HEK293 (cell line): Measurements from ENCODE around the gene TCEA2.

Experiments used
- CTCF ChIA-PET: fragments of 350-600 bp; formaldehyde crosslinking; extraction: SDS; loops from one replicate; lab custom pipeline; 2021; ENCODE audit warnings: antibody characterized with exemption; lab: Yijun Ruan, JAX
- POLR2A ChIA-PET: fragments of 300-600 bp; formaldehyde crosslinking; extraction: SDS; loops from one replicate; lab custom pipeline; 2020; ENCODE audit warnings: antibody characterized with exemption, inconsistent platforms; lab: Yijun Ruan, JAX
- H3K27ac ChIP-seq: fragments of 200-500 bp; sonication (Bioruptor generic); 2 replicates; pipeline ENCODE4 v1.5.1; 2014; ENCODE audit warnings: low read depth, low read length, control low read depth, inconsistent platforms; ENCODE audit errors: extremely low read depth
- H3K36me3 ChIP-seq, 2 experiments: fragments of 200-500 bp in 1 of 2; sonication (Bioruptor generic) in 1 of 2; 1 replicate in 1 of 2; 2 replicates in 1 of 2; pipeline ENCODE4 v1.5.1; 2014 to 2017; ENCODE audit warnings: inconsistent platforms in 2 of 2, low read length in 2 of 2; ENCODE audit not compliant: control insufficient read depth in 2 of 2, insufficient read depth in 1 of 2
- H3K4me1 ChIP-seq: fragments of 200-500 bp; sonication (Bioruptor generic); 2 replicates; pipeline ENCODE4 v1.5.1; 2014; ENCODE audit warnings: mild to moderate bottlenecking, low read length, inconsistent platforms; ENCODE audit not compliant: control insufficient read depth, insufficient read depth
- H3K4me3 ChIP-seq: 2 replicates; pipeline ENCODE4 v1.5.1; 2011; ENCODE audit warnings: low read depth, mild to moderate bottlenecking, control low read depth, low read length, moderate library complexity
- H3K9me3 ChIP-seq: fragments of 200-500 bp; sonication (Bioruptor generic); 2 replicates; pipeline ENCODE4 v1.5.1; 2014; ENCODE audit warnings: low read depth, low read length, inconsistent platforms; ENCODE audit not compliant: control insufficient read depth, insufficient read depth
- GLI4 ChIP-seq: fragments of 450-650 bp; formaldehyde crosslinking; IDR thresholded peaks from 2 replicates; pipeline ENCODE4 v1.5.1; 2016; ENCODE audit warnings: missing biosample characterization, missing genetic modification characterization
- REST ChIP-seq: fragments of 450-650 bp; formaldehyde crosslinking; IDR thresholded peaks from 2 replicates; pipeline ENCODE4 v1.5.1; 2016; ENCODE audit warnings: missing biosample characterization, missing genetic modification characterization
- ZBTB1 ChIP-seq: fragments of 450-650 bp; formaldehyde crosslinking; IDR thresholded peaks from 2 replicates; pipeline ENCODE4 v1.5.1; 2016; ENCODE audit warnings: missing biosample characterization, missing genetic modification characterization
- ZBTB48 ChIP-seq: fragments of 450-650 bp; formaldehyde crosslinking; IDR thresholded peaks from 2 replicates; pipeline ENCODE4 v1.5.1; 2016; ENCODE audit warnings: missing biosample characterization, missing genetic modification characterization
- ZEB2 ChIP-seq: fragments of 450-650 bp; formaldehyde crosslinking; IDR thresholded peaks from 2 replicates; pipeline ENCODE4 v1.5.1; 2016; ENCODE audit warnings: missing biosample characterization, missing genetic modification characterization
- ZNF112 ChIP-seq: fragments of 450-650 bp; formaldehyde crosslinking; IDR thresholded peaks from 2 replicates; pipeline ENCODE4 v1.5.0; 2017; ENCODE audit warnings: missing biosample characterization, missing genetic modification characterization
- ZNF121 ChIP-seq: fragments of 450-650 bp; formaldehyde crosslinking; IDR thresholded peaks from 2 replicates; pipeline ENCODE4 v1.5.1; 2016; ENCODE audit warnings: missing biosample characterization, missing genetic modification characterization
- ZNF16 ChIP-seq: fragments of 450-650 bp; formaldehyde crosslinking; IDR thresholded peaks from 2 replicates; pipeline ENCODE4 v1.5.1; 2016; ENCODE audit warnings: low read depth, missing biosample characterization, missing genetic modification characterization
- ZNF174 ChIP-seq: fragments of 450-650 bp; formaldehyde crosslinking; IDR thresholded peaks from 2 replicates; pipeline ENCODE4 v1.5.0; 2017; ENCODE audit warnings: missing biosample characterization, mild to moderate bottlenecking, missing genetic modification characterization
- ZNF18 ChIP-seq: fragments of 450-650 bp; formaldehyde crosslinking; IDR thresholded peaks from 2 replicates; pipeline ENCODE4 v1.5.1; 2016; ENCODE audit warnings: missing biosample characterization, missing genetic modification characterization
- ZNF211 ChIP-seq: fragments of 450-650 bp; formaldehyde crosslinking; IDR thresholded peaks from 2 replicates; pipeline ENCODE4 v1.5.1; 2016; ENCODE audit warnings: low read depth, missing biosample characterization, missing genetic modification characterization
- ZNF274 ChIP-seq, 2 experiments: fragments of 200-500 bp in 1 of 2; fragments of 450-650 bp in 1 of 2; sonication (Bioruptor generic) in 1 of 2; formaldehyde crosslinking in 1 of 2; IDR thresholded peaks; 2 replicates each; pipeline versions ENCODE4 v1.5.1 to v1.6.1; 2014 to 2016; ENCODE audit warnings: borderline replicate concordance in 1 of 2, inconsistent platforms in 1 of 2, low read length in 1 of 2, missing biosample characterization in 1 of 2, missing genetic modification characterization in 1 of 2
- ZNF354C ChIP-seq: fragments of 450-650 bp; formaldehyde crosslinking; IDR thresholded peaks from 2 replicates; pipeline ENCODE4 v1.5.1; 2016; ENCODE audit warnings: missing biosample characterization, missing genetic modification characterization, low read depth, borderline replicate concordance
- ZNF398 ChIP-seq: fragments of 450-650 bp; formaldehyde crosslinking; IDR thresholded peaks from 2 replicates; pipeline ENCODE4 v1.5.1; 2017; ENCODE audit warnings: missing biosample characterization, missing genetic modification characterization
- ZNF521 ChIP-seq: fragments of 450-650 bp; formaldehyde crosslinking; IDR thresholded peaks from 2 replicates; pipeline ENCODE4 v1.5.1; 2017; ENCODE audit warnings: missing biosample characterization, mild to moderate bottlenecking, missing genetic modification characterization
- ZNF560 ChIP-seq: fragments of 450-650 bp; formaldehyde crosslinking; IDR thresholded peaks from 2 replicates; pipeline ENCODE4 v1.5.1; 2017; ENCODE audit warnings: missing biosample characterization, missing genetic modification characterization, borderline replicate concordance
- ZNF701 ChIP-seq: fragments of 450-650 bp; formaldehyde crosslinking; IDR thresholded peaks from 2 replicates; pipeline ENCODE4 v1.5.1; 2016; ENCODE audit warnings: missing biosample characterization, missing genetic modification characterization
- ZNF76 ChIP-seq: fragments of 450-650 bp; formaldehyde crosslinking; IDR thresholded peaks from 2 replicates; pipeline ENCODE4; 2016; ENCODE audit warnings: low read depth, missing biosample characterization, missing genetic modification characterization, borderline replicate concordance
- ZNF837 ChIP-seq: fragments of 450-650 bp; formaldehyde crosslinking; IDR thresholded peaks from 2 replicates; pipeline ENCODE4 v1.5.1; 2016; ENCODE audit warnings: missing biosample characterization, missing genetic modification characterization
- ZSCAN30 ChIP-seq: fragments of 450-650 bp; IDR thresholded peaks from 2 replicates; pipeline ENCODE4 v1.5.1; 2018; ENCODE audit warnings: missing biosample characterization, mild to moderate bottlenecking, missing genetic modification characterization, moderate library complexity
- TF ChIP-seq, protein P1 (sequence below): fragments of 450-650 bp; formaldehyde crosslinking; IDR thresholded peaks from 2 replicates; pipeline ENCODE4 v1.5.1; 2017; ENCODE audit warnings: missing biosample characterization, mild to moderate bottlenecking, missing genetic modification characterization, moderate library complexity
- TF ChIP-seq, protein P2 (sequence below): fragments of 450-650 bp; IDR thresholded peaks from 2 replicates; pipeline ENCODE4 v1.5.1; 2018; ENCODE audit warnings: missing biosample characterization, missing genetic modification characterization
- TF ChIP-seq, protein P3 (sequence below): fragments of 450-650 bp; formaldehyde crosslinking; IDR thresholded peaks from 2 replicates; pipeline ENCODE4 v1.5.1; 2016; ENCODE audit warnings: missing biosample characterization, missing genetic modification characterization, borderline replicate concordance

Gene TCEA2

GRCh38 chr20:64099880-64100565 lies 37.0 kb downstream of the TCEA2 start:
- Histone ChIP-seq H3K4me1 (no peaks in the 10 kb centered on the region), H3K4me3 (no peak overlapping the region), H3K36me3 (no peaks in the 10 kb centered on the region), H3K9me3 (no peaks in the 10 kb centered on the region), H3K27ac (no peak overlapping the region)
- POLR2A ChIA-PET, result no interaction called here
- CTCF ChIA-PET, result interaction anchor here (0.6 to 1.1 kb wide), 4 partner anchors 16 to 159 kb away, joined by 3 to 6 read pairs (median 3); no protein-coding TSS in a partner anchor
- TF ChIP-seq, protein P1, sequence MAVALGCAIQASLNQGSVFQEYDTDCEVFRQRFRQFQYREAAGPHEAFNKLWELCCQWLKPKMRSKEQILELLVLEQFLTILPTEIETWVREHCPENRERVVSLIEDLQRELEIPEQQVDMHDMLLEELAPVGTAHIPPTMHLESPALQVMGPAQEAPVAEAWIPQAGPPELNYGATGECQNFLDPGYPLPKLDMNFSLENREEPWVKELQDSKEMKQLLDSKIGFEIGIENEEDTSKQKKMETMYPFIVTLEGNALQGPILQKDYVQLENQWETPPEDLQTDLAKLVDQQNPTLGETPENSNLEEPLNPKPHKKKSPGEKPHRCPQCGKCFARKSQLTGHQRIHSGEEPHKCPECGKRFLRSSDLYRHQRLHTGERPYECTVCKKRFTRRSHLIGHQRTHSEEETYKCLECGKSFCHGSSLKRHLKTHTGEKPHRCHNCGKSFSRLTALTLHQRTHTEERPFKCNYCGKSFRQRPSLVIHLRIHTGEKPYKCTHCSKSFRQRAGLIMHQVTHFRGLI (tag by site-specific recombination), result no peak
- TF ChIP-seq ZNF16, result no peak
- TF ChIP-seq ZBTB48, result no peak
- TF ChIP-seq ZNF211 (tag by site-specific recombination), result no peak
- no peak for TF ChIP-seq ZNF354C (tag by site-specific recombination)
- no peak for TF ChIP-seq ZNF274 (IDR thresholded peaks at IDR 0.05; ENCODE audit: low read length)
- no peak for TF ChIP-seq ZNF274 (tag by site-specific recombination; IDR thresholded peaks at IDR 0.05; ENCODE audit: borderline replicate concordance)
- TF ChIP-seq ZNF398, result no peak
- TF ChIP-seq ZNF837, result no peak
- TF ChIP-seq ZEB2 (tag by site-specific recombination), result no peak
- no peak for TF ChIP-seq ZBTB1 (tag by site-specific recombination)
- no peak for TF ChIP-seq ZNF174 (tag by site-specific recombination)
- no peak for TF ChIP-seq ZSCAN30

DNA sequence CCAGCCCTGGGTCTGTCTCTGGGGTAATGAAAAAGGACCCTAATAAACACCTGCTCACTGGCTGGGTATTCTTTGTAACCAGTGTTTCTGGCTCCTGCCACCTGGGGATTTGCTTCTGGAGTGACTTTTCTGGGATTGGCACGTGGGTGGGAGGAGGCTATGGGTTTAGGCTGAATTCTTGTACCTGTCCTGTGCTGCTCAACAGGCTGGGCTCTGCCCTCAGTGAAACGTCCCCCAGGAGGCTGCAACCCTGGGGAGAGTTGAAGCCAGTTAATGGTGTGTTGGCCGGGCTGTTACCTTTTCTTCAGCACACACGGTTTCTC lies 37.5 kb downstream of the TCEA2 start:
- Histone ChIP-seq H3K9me3 (no peaks in the 10 kb centered on the region), H3K27ac (no peak overlapping the region), H3K4me3 (no peak overlapping the region), H3K4me1 (no peaks in the 10 kb centered on the region), H3K36me3 (no peaks in the 10 kb centered on the region)
- ChIA-PET POLR2A (no interaction called here), CTCF (interaction anchor here (0.6 to 0.8 kb wide), 2 partner anchors 10 to 158 kb away, joined by 3 read pairs; no protein-coding TSS in a partner anchor)
- TF ChIP-seq GLI4 (tag by site-specific recombination) (no peak), ZNF560 (tag by site-specific recombination) (no peak), ZNF521 (tag by site-specific recombination) (no peak), ZNF121 (tag by site-specific recombination) (no peak), ZNF18 (no peak), ZNF76 (tag by site-specific recombination) (no peak), REST (tag by site-specific recombination) (no peak), ZNF354C (tag by site-specific recombination) (no peak), ZNF112 (no peak), ZNF701 (tag by site-specific recombination) (no peak)
- TF ChIP-seq, protein P2, sequence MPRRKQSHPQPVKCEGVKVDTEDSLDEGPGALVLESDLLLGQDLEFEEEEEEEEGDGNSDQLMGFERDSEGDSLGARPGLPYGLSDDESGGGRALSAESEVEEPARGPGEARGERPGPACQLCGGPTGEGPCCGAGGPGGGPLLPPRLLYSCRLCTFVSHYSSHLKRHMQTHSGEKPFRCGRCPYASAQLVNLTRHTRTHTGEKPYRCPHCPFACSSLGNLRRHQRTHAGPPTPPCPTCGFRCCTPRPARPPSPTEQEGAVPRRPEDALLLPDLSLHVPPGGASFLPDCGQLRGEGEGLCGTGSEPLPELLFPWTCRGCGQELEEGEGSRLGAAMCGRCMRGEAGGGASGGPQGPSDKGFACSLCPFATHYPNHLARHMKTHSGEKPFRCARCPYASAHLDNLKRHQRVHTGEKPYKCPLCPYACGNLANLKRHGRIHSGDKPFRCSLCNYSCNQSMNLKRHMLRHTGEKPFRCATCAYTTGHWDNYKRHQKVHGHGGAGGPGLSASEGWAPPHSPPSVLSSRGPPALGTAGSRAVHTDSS, result no peak
- TF ChIP-seq, protein P3, sequence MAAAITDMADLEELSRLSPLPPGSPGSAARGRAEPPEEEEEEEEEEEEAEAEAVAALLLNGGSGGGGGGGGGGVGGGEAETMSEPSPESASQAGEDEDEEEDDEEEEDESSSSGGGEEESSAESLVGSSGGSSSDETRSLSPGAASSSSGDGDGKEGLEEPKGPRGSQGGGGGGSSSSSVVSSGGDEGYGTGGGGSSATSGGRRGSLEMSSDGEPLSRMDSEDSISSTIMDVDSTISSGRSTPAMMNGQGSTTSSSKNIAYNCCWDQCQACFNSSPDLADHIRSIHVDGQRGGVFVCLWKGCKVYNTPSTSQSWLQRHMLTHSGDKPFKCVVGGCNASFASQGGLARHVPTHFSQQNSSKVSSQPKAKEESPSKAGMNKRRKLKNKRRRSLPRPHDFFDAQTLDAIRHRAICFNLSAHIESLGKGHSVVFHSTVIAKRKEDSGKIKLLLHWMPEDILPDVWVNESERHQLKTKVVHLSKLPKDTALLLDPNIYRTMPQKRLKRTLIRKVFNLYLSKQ, result no peak
